Measurements from ENCODE around the gene KRTAP10-2. TPM values are rescaled to one million over a fixed set of nuclear protein-coding genes. Genes with fewer than 3 reads are reported as not detected.
"Not testable (repeated sequence)": the region's sequence is repeated elsewhere in the genome, so short reads cannot be mapped to it uniquely, and the experiment has no call there.

The KRTAP10-2 gene
- polyA plus RNA-seq (2012; ENCODE audit: insufficient read length, low read depth), result not detected

DNA sequence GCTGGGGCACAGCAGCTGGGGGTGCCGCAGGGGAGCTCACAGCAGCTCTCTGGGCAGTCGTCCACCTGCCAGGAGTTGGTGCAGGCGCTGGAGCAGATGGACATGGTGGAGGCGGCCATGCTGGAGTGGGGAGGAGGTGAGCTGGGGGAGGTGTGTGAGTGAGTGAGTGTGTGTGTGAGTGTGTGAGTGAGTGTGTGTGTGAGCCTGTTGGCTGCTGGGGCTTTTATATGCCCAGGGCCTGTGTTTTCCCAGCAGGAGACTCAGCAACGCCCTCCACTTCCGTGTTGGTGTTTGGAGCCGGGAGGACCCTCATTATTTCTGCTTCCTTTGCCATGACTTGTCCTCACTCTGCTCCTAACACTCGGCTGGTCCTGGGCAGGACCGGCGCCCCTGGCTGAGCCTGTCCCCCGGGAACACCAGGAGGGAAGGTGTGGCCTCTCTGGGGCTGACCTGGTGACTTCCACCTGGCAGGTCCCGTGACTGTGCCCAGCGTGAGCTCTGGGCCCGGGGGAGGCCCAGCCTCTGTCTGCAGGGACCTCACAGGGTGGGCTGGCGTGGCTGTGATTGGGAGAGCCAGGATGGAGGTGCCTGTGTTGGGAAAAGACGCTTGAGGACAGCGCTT lies at the start of gene KRTAP10-2:
Gene KRTAP10-2 (minus strand): TSS at position 166 of the 622 bp plus-strand sequence. CDS start 47 bp downstream, at position 119.
- TF ChIP-seq SIN3A (IDR thresholded peaks at IDR 0.05; ENCODE audit: borderline replicate concordance, insufficient read depth, low read length) (no peak), REST (IDR thresholded peaks at IDR 0.05; ENCODE audit: insufficient read depth in 1 of 2, low read depth in 2 of 2, low read length in 2 of 2) (no peak), TAF1 (IDR thresholded peaks at IDR 0.05; ENCODE audit: borderline replicate concordance, insufficient read depth, low read length) (no peak), FOXP2 (optimal IDR thresholded peaks at IDR 0.05; ENCODE audit: borderline replicate concordance, extremely low read depth, extremely low read length, insufficient read depth) (no peak), POLR2AphosphoS5 (IDR thresholded peaks at IDR 0.05; ENCODE audit: low read depth, low read length) (no peak)

- not testable (repeated sequence) for TF ChIP-seq REST (IDR thresholded peaks at IDR 0.05; ENCODE audit: insufficient read depth in 1 of 2, low read depth in 2 of 2, low read length in 2 of 2); POLR2AphosphoS5 (IDR thresholded peaks at IDR 0.05; ENCODE audit: low read depth, low read length); SIN3A (IDR thresholded peaks at IDR 0.05; ENCODE audit: borderline replicate concordance, insufficient read depth, low read length)
Measured at GRCh38 chr21:44600118-44600978, 49.0 kb upstream of the KRTAP10-2 start, which contains the start of gene KRTAP10-7. KRTAP10-7 (plus strand) TSS chr21:44600597; CDS start chr21:44600622, 25 bp downstream.

DNA sequence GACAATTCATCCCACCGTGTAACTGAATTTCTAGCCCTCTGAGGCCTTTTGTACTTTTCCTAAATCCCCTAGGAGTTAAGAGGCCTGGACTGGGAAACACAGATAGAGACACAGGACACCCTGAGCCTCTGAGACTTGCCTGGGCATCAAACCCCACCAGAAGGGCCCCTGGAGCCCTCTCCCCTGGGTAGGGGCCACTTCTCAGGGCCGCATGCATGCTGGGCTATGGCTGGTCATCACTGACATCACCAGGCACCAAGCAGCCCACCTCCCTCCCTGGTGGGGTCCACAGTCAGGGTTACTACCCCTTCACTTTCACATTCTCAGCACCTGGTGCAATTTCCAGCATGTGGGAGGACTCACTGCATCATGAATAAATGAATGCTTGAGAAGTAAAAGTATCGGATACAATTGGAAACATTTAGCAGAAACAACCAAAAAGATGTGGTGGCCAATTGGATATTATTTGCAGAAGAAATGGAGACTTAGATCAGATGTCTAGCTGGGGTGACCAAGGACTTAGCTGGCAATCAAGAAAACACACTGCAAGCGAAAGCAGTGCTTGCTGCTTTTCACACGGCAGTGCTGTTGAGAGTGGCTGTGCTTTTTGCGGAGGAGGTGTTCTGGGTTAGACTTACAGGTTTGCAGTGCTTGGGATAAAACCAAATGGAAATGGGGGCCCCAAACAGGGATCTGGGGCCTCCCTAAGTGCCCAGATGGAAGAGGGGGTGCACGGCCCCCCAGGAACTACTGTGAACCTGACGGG lies 48.1 kb upstream of the KRTAP10-2 start:
- TF ChIP-seq REST (IDR thresholded peaks at IDR 0.05; ENCODE audit: insufficient read depth in 1 of 2, low read depth in 2 of 2, low read length in 2 of 2), result no peak

DNA sequence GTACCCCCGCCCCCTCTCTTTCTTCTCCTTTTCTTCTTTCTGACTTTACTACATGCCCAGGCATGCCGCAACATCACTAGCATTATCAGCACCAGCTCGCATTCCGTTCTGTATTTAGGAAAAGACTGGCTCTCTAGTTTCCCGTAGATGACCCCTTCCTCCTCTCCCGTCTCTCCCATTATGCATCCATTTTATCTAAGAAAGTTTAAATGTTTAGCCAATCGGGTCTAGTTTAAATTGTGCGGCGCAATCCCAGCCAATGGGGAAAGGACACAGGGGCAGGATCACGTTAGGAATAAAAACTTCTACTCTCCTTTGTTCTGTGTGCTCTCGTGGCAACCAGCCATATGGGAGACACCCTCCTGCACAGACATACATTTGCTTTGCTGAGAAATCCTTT lies 46.8 kb upstream of the KRTAP10-2 start:
- no peak for TF ChIP-seq POLR2AphosphoS5 (IDR thresholded peaks at IDR 0.05; ENCODE audit: low read depth, low read length)
- TF ChIP-seq SIN3A (IDR thresholded peaks at IDR 0.05; ENCODE audit: borderline replicate concordance, insufficient read depth, low read length), result no peak
- no peak for TF ChIP-seq FOXP2 (optimal IDR thresholded peaks at IDR 0.05; ENCODE audit: borderline replicate concordance, extremely low read depth, extremely low read length, insufficient read depth)
- TF ChIP-seq TAF1 (IDR thresholded peaks at IDR 0.05; ENCODE audit: borderline replicate concordance, insufficient read depth, low read length), result no peak

DNA sequence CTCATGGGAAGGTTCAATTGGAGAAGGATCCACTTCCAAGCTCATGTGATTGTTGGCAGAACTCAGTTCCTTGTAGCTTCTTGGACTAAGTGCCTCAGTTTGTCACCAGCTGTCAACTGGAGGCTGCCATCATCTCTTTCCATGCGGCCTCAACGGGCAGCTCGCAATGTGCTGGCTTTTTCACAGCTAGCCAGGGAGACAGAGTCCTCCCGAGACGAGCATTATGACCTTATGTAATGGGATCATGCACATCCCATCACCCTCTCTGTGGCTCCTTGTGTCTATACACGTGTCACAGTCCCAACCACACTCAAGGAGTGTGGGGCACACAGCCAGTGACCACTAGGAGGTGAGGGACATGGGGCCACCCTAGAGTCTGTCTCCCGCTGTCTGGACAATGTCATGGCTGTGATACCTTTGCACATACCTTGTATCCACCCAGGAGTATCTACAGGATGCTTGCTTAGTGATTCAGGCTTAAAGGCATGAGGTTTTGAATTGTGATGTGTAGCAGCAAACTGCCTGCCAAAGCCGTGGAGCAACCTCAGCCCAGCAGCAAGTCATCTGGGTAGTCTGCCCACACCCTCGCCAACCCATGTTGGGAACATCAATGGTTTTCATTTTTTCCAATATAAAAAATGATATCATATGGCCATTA lies 44.9 kb upstream of the KRTAP10-2 start:
- TF ChIP-seq FOXP2 (optimal IDR thresholded peaks at IDR 0.05; ENCODE audit: borderline replicate concordance, extremely low read depth, extremely low read length, insufficient read depth), result no peak
- no peak for TF ChIP-seq POLR2AphosphoS5 (IDR thresholded peaks at IDR 0.05; ENCODE audit: low read depth, low read length)
- no peak for TF ChIP-seq REST (IDR thresholded peaks at IDR 0.05; ENCODE audit: insufficient read depth in 1 of 2, low read depth in 2 of 2, low read length in 2 of 2)

Data from PFSK-1 (cell line).